A172 (cell line): ENCODE data around the gene SLCO4A1. TPM values are rescaled to one million over a fixed set of nuclear protein-coding genes. Genes with fewer than 3 reads are reported as not detected.

ENCODE experiments used
- DNase-seq: peaks from one replicate; pipeline ENCODE4 v3.0.0-alpha.2; 2015; ENCODE audit warnings: low spot score
- total RNA-seq: library from RNA; depleted of rRNA; stranded (reverse); fragments of >200 nt; shearing (Covaris generic); gene quantifications from 2 replicates; pipeline ENCODE4 v1.2.3, GENCODE V29; 2014

SLCO4A1 gene
- total RNA-seq, 1 experiment from 2014 or later = 34.8 TPM

DNA sequence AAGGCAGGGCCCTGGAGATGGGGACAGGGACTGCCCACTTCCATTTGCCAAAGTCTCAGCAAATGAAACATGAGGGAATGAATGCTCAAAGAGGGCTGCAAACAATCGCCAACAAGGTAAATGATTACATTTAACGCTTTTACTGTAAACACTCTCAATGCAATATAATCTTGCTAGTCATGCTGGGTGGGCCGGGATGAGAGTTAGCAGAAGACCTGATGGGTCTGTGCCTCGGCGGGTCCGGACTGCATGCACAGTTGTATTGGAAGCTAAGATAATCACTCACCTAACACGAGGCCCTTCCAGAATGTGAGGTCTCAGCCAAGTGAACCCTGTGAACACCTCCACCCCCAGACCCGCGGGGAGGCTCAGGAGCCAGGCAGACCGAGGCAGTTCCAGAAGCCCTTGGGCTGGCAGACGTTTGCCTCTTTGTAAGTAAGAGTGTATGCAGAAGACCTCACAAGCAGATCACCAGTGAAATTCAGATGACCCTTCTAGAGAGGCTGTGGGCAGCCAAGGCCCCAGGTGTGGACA, 4.7 kb upstream of the SLCO4A1 start:
- DNase-seq = no peak

- no peak for DNase-seq
These were observed 4.2 kb upstream of the SLCO4A1 start for GRCh38 chr20:62638055-62638570.

DNA sequence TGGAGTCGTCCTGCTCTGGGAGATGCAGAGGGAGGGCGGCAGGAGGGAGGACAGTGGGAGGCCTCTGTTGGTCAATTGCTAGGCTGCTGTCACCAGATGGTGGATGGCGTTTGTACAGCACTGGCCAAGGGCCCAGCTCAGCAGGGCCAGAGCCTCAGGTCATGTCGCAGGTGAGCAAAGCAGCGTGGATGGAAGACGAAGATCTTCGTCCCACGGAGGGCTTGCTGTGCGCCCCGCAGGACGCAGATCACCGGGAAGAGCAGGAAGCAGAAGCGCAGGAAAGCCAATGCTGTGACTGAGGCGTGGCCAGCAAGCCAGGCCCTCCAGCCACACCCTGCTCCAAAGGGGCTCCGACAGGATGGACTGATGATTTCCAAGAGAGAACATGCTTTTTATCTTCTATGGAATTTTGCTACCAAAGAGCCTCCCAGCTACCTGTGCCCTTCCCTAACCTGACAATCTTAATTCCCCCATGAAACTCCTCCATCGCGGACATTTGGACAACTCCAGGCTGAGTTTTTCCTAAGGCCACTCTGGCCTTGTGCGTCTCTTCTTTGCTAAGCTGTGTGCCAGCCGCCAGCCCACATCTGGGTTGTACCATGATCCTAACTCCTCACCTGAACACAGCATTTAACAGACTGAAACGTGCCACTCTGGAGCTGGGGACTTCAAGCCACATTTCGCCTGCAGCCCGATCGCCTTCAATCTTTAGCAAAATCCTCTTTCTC, 3.5 kb upstream of the SLCO4A1 start:
- no peak for DNase-seq

GRCh38 chr20:62639765-62640164, 2.5 kb upstream of the SLCO4A1 start:
- no peak for DNase-seq

DNA sequence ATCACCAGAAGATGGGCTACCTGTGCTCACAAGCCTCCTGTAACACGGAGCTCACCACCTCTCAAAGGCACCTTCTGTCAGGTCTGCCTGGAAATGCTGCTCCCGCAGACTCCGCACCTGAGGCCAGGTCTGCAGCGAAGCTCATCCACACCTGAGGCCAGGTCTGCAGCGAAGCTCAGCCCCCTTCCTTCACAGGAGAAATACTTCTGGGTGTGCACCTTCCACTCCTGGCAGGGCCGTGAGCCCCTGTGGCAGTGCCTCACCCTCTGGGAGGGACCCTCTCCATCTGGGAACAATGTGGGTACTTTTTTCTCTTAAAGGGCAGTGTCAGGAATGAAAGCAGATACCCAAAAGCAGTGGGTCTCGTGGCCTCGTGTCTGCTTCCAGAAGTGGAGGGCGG, 1.4 kb upstream of the SLCO4A1 start:
- no peak for DNase-seq

DNA sequence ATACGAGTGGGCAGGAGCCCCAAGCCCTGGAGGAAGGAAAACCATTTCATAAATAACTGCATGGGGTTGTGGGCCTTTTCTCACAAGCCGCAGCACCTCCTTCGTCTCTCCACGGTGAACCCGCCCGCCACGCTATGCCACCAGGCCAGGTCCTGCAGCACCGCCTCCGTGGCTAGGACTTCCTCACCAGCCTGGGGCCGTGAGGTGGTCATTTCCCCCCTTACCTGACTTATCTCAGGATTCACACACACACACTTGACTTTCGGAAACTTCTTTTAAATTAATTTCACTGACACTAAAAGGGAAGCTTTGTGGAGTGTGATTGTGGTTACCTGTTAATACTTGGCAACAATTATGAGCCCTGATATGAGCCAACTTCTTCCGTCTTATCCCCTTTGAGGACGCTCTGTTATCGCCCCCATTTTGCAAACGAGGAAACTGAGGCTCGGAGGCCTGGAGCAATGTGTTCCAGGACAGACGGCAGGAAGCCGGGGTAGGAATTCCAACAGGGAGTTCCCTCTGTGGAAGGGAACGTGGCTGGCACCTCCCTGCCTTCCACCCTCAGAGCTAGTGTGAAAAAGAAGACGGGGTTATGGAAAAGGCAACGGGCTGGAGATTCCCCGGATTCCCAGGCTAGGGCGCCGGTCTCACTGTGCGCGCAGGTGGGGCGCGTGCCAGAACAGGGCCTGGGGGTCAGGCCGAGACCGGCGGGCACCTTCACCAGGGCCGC, 817 bp upstream of the SLCO4A1 start:
- DNase-seq = no peak

GRCh38 chr20:62642666-62643520, 590 bp downstream of the SLCO4A1 start:
- peak; percentile 22 for DNase-seq

- no peak for DNase-seq
These were observed 1.3 kb downstream of the SLCO4A1 start for GRCh38 chr20:62643521-62644043.

DNA sequence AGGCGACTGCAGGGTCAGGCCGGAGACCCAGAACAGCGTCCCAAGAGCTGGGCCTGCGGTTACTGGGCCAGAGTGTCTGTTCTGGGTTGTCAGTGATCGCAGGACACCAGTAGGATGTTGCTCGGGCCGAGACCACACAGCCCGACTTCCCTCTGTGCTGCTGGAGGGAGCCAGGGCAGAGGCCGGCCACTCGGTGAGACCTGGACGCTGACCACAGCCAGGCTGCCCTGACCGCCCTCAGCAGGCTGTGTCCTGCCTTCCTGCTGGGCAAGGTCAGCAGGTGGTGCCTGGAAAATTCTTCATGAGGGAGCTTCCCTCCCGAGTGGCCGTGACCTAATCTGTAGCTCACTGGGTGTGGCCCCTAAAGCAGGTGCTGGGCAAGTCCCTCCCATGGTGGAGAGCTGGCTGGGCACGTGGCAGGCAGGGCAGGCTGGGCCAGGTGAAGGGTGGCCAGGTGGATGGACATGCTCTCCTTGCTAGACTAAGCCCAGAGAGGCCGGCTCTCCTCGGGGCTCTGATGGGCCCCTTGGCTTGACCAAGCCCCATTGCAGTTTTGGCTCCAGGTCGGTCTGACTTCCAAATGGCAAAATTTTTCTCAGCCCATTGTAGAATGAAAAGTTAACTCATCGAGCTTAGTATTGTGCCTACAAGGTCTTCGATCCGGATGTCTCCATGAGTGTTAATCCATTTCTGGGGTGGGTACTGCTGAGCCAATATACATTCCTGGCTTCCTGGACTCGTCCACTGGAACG, 1.9 kb downstream of the SLCO4A1 start:
- no peak for DNase-seq

DNA sequence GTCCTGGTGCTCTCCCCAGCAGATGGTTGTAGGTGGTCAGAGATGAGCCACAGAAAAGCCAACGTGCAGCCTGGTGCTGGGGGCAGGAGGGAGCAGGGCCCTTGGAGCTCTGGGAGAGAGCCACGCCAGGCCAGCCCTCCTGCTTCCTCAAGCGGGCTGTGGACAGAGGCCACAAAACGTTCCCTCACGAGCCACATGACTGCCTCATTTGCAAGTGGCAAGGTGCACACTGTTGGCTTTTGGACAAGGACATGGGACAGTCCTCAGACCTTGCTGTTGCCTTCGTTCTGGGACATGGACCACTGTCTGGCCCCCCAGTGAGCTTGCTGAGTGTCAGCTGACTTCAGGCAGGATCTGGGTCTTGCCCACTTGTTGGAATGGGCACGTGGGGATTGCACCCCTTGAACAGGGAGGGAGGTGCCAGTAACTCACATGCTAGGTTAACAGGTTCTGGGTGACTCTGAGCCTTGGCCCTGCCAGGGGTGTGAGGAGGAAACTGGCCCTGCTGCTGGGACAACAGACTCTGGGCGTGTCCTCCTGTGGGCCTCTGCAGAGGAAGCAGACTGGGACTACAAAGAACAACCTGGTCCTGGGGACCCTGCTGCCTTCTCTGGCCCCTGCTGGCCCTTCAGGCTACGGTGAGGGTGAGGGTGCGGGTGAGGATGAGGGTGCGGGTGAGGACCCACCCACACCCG, 2.6 kb downstream of the SLCO4A1 start:
- no peak for DNase-seq

GRCh38 chr20:62645613-62646012, 3.3 kb downstream of the SLCO4A1 start:
- no peak for DNase-seq

DNA sequence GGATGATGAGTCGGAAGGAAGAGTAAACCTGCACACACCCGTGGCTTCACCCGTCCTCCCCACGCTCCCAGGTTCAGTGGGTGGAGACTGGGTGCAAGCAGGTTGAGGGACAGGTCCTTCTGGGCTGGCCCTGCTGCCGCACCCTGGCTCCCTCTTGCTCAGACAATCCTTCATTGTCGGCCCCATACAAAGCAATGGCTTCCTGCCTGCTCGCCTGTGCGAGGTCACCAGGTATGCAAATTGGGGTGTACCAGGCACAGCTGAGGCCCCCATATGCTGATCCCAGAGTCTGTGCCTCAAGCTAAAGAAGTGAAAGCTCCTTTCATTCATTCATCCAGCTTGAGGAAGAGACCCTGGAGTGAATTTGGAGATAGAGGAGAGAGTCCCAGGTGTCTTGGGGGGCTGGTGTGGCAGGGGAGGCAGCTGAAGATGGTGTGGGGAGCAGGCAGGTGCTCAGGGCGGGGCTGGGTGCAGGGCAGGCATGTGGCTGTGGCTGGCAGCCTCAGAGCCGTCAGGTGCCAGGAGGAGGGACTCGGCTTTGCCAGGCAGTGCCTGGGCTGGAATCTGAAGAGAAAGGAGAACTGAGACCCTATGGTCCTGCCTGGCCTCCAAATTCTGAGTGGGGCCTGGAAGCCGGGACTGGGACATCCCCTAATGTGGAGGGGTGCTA, 4.7 kb downstream of the SLCO4A1 start:
- DNase-seq = no peak

GRCh38 chr20:62647521-62648317, 5.4 kb downstream of the SLCO4A1 start:
- no peak for DNase-seq

- DNase-seq = no peak
These were observed 6.2 kb downstream of the SLCO4A1 start for GRCh38 chr20:62648318-62648995.

- no peak for DNase-seq
These were observed 6.8 kb downstream of the SLCO4A1 start for GRCh38 chr20:62649140-62649539.

DNA sequence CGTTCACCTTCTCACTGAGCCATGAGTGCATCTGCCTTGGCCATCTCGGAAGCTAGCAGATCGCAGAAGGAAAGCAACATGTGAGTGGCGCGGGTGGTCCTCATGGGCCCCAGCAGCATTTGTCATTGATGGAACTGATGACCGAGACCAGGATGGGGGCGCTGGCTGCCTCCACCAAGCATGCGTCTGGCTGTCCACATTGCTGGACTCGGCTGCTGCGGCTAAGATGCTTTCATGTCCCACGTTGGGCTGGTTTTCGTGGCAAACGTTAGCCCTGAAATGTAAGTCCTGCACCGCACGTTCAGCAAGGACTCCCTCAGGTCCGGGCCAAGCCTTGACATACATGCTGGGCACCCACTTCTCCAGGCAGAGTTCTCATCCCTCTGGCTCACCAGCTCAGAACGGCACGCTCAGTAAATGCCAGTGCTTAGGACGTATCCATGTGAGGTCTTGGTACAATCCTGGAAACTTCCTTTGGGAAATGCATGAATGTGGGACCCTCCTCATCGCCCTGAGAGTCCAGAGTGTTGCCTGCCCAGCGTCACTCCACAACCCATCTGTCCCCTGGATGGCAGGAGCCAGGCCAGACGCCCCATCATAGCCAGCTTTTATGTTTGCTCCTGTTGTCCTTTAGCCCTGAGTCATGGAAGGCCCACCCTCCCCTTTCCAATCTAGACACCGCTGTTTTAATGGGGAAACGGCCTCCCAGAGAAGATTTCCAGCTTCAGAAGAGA, 8.4 kb downstream of the SLCO4A1 start:
- DNase-seq = no peak

DNA sequence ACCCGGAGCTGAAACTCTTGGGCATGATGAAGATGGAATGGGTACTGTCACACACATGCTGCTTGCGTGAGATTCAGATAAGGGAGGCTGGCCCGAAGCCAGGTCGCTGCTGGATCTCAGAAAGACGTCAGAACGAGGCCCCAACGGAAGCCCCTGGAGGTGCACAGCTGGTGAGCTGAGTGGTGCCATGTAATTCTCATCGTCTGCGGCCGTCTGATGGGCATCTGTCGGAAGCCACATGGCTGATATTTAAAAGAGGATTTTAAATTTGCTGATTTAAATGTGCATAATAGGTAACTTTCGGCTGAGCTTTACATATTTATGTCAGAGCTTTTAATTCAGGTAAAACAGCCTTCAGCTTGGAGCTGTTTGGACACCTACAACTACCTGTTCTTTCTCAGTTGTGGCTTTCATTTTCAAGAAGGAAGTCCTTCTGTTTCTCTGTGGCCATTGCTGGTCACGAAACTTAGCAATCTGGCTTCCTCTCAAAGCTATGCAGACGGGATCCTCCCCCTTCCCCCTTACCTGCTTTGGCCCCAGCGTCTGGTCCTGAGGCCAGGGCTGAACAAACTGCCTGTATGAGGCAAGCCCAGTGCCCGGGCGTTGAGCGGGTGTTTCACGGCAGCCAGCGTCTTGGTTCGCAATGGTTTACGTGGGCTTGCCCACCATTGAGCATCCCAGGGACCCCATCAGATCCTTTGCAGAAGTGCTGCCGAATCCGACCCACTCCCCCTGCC, 9.2 kb downstream of the SLCO4A1 start:
- no peak for DNase-seq
